ENCODE measurements around the gene FAM227B.

Gene FAM227B

DNA sequence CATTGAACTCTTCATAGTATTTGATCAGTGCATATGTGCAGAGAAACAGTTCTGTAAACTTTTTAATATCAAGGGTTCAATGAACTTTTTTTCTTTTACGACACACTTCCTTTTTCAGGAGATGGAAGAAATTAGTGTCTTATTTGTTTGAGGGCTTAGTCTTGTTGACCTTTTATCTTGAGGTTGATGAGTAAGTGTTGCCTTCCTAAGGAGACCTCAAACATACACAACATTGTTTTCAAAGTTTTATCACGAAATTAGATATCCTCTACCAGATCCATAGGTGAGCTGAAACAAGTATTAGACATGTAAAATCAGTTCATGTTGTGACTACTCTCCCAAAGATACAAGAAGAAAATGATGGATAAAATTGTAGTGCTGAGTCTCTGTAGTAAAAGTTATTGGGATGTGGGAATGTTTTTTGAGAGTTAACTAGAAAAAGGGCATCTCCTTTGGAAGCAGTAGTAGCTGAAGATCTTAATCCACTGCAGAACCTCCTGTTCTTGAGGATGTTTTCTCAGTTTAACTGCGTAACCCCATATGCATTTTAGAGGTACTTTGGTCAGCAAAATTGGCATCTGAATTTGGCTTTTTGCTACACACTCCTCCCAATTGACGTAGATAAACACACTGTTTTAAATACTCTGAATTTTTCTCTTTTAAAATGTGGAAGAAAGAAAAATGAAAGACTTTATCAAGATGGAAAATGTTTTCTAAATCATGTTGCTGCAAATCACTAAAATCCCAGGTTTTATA is 333.8 kb downstream of the FAM227B start:
- Histone ChIP-seq H3K9ac (ENCODE audit: low read depth, low read length) (no peak overlapping the region), H3K4me1 (ENCODE audit: insufficient read depth, low read length) (peaks cover 6% of the 10 kb centered on the region; the same call in 1 of the 2 replicates), H3K36me3 (ENCODE audit: insufficient read depth, low read length) (peaks cover 4% of the 10 kb centered on the region; the same call in 1 of the 2 replicates), H3K9me3 (ENCODE audit: control insufficient read depth, insufficient read depth, low read length) (no peaks in the 10 kb centered on the region)

DNA sequence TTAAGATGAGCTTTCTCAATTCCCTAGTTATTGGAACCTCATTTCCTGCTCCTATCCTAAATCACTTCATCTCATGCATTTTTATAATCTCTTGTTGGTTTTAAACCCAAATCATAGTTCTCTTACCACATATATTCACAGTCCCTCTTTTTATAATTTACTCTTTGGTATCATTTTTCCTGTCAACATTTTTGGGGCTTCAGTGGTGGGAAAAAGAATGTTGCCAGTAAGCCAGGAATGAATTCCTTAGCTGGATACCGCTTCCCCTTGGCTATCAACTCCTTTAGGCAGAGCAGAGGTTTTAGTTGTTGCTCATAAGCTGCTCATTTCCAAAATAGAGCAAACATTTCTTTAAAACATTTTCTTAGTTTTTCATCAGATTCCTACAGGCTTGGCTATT is 338.3 kb downstream of the FAM227B start:
- Histone ChIP-seq H3K36me3 (ENCODE audit: insufficient read depth, low read length) (no peaks in the 10 kb centered on the region), H3K9me3 (ENCODE audit: control insufficient read depth, insufficient read depth, low read length) (no peaks in the 10 kb centered on the region), H3K4me1 (ENCODE audit: insufficient read depth, low read length) (no peaks in the 10 kb centered on the region), H3K9ac (ENCODE audit: low read depth, low read length) (no peak overlapping the region)

DNA sequence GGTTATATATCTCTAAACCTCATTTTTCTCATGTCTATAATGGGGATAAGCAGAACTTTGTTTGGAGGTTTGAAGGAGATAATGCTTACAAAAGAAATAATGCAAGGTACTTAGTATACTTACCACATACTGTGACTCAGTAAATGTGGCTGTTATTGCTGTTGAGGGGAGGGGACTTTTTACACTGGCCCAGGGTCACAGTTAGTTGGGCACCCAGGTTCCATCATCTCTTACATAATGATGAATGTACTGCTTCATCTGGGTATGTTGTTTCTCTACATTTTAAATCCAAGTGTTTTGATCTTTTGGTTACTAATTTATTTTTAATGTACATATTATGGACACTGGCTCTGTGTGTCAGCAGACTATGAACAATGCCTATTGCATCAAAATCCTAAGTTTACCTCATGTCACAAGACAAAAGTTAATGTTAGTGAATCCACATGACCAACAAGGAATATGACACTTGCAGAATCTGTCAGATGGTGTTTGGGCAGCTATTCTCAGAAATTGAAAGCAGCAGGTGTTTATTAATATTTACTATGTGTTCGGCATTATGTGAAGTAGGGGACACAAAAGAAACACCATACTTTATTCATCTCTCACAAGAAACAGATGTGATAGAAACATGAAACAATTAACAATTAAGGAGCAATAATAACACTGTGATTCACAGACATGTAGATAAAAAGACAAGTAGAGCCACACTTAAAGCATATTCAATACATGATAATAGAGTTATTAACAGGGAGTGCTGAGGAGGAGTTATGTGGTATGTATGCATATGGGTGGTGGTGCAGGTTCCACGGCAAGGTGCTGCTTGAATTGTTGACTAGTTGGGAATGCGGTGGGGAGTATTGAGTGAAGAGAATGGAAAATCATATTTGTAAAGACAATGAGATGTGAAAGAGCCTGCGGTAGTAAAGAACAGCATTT is 340.8 kb downstream of the FAM227B start:
- H3K36me3 ChIP-seq (ENCODE audit: insufficient read depth, low read length), result no peaks in the 10 kb centered on the region
- H3K9ac ChIP-seq (ENCODE audit: low read depth, low read length), result no peak overlapping the region
- H3K4me1 ChIP-seq (ENCODE audit: insufficient read depth, low read length), result no peaks in the 10 kb centered on the region
- no peaks in the 10 kb centered on the region for H3K9me3 ChIP-seq (ENCODE audit: control insufficient read depth, insufficient read depth, low read length)

DNA sequence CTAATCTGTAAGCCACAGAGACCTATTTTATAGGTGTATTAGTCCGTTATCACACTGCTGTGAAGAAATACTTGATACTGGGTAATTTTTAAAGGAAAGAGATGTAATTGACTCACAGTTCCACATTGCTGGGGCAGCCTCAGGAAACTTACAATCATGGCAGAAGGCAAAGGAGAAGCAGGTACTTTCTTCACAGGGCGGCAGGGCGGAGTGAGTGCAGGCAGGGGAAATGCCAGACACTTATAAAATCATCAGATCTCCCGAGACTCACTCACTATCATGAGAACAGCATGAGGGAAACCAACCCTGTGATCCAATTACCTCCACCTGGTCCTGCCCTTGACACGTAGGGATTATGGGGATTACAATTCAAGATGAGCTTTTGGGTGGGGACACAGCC is 341.9 kb downstream of the FAM227B start:
- H3K4me1 ChIP-seq (ENCODE audit: insufficient read depth, low read length), result no peaks in the 10 kb centered on the region
- H3K9me3 ChIP-seq (ENCODE audit: control insufficient read depth, insufficient read depth, low read length), result no peaks in the 10 kb centered on the region
- H3K9ac ChIP-seq (ENCODE audit: low read depth, low read length), result no peak overlapping the region
- no peaks in the 10 kb centered on the region for H3K36me3 ChIP-seq (ENCODE audit: insufficient read depth, low read length)

Data from ES-I3 (cell line).